HL-60 (cell line): Measurements from ENCODE around the gene SOBP.

Experiments
- POLR2AphosphoS5 ChIP-seq: IDR thresholded peaks from 2 replicates; pipeline ENCODE4 v1.6.1; 2012; ENCODE audit warnings: low read depth
- SPI1 ChIP-seq: IDR thresholded peaks from 2 replicates; pipeline ENCODE4 v1.6.1; 2012; ENCODE audit warnings: low read depth, mild to moderate bottlenecking, borderline replicate concordance
- TF ChIP-seq, protein P1 (sequence below): IDR thresholded peaks from one replicate; pipeline ENCODE4 v1.5.1; 2011; ENCODE audit warnings: low read length, control low read depth, inconsistent platforms; ENCODE audit not compliant: insufficient read depth

DNA sequence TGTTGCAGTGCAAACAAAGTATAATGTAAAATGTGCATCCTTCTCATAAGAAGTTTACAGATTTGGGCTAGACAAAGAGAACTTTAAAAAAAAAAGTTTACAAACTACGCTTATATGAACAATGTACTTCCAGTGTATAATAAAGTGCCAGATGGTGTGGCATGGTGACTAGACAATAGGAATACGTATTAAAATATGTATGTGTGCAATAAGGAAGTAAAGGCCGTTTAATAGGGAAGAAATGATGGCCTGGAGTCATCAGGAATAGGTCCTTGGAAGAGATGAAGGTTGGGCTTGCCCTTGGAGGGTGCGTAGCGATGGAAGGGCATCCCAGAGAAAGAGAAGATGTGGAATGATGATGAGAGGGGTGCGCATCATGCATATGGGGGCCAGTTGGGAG, 108.2 kb downstream of the SOBP start:
- TF ChIP-seq, protein P1, sequence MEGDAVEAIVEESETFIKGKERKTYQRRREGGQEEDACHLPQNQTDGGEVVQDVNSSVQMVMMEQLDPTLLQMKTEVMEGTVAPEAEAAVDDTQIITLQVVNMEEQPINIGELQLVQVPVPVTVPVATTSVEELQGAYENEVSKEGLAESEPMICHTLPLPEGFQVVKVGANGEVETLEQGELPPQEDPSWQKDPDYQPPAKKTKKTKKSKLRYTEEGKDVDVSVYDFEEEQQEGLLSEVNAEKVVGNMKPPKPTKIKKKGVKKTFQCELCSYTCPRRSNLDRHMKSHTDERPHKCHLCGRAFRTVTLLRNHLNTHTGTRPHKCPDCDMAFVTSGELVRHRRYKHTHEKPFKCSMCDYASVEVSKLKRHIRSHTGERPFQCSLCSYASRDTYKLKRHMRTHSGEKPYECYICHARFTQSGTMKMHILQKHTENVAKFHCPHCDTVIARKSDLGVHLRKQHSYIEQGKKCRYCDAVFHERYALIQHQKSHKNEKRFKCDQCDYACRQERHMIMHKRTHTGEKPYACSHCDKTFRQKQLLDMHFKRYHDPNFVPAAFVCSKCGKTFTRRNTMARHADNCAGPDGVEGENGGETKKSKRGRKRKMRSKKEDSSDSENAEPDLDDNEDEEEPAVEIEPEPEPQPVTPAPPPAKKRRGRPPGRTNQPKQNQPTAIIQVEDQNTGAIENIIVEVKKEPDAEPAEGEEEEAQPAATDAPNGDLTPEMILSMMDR: no peak
- TF ChIP-seq POLR2AphosphoS5 (no peak), SPI1 (no peak)
